ENCODE data around the gene FUCA1. TPM values are rescaled to one million over a fixed set of nuclear protein-coding genes. Genes with fewer than 3 reads are reported as not detected.

Gene FUCA1
- total and polyA plus RNA-seq, 10 of the 15 experiments (the other 5 are each of a cell fraction or from before 2014, with no cell fraction given) = 33.3 to 117 (median 52.6) TPM

DNA sequence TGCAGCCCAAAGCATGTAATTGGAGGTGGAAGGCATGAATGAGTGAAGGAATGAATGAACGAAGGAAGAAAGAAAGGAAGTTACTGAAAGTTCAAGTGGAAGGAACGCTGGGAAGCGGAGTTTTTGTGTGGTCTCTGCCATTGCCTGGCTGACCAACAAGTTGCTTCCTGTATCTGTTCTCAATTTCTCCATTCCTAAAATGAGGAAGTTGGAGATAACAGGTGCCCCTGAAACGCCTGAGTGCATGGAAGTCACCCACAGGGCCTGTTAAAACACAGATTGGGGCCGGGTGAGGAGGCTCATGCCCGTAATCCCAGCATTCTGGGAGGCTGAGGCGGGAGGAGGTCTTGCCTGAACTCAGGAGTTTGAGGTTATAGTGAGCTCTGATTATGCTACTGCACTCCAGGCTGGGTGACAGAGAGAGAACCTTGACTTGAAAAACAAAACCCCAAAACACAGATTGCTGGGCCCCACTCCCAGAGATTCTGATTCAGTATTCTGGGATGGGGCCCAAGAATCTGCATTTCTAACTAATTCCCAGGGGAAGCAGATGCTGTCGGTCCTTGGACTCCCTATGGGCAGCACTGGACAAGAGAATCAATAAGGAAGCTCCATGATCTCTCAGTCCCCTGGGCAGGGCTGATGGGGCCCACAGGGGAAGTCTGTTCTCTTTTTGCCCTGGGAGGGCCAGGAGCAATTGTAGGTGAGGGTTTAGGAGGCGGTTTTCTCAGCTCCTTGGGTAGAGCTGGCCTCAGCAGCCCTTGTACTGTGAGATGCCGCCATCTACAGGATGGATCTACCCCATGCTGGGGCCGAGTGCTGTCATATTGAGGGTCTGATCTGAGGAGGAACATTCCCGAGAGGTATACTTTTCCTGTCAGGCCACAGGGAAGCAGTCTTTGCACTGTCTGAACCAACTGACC lies 48.4 kb upstream of the FUCA1 start (continued):
- TF ChIP-seq ZBTB11 (CRISPR knock-in tag; IDR thresholded peaks at IDR 0.05) (no peak), SUZ12 (IDR thresholded peaks at IDR 0.05; ENCODE audit: unreplicated experiment) (no peak), RBBP5 (conservative IDR thresholded peaks at IDR 0.05) (no peak), POU2F2 (IDR thresholded peaks at IDR 0.05; ENCODE audit: borderline replicate concordance, low read depth, low read length) (0 out of 3 replicates have a peak, but pooled peaks have one; percentile 18), CEBPB (IDR thresholded peaks at IDR 0.05; ENCODE audit: borderline replicate concordance in 1 of 2, low read depth in 2 of 2, low read length in 2 of 2) (no peak), NFYB (IDR thresholded peaks at IDR 0.05; ENCODE audit: insufficient read depth, low read depth, low read length) (no peak), HCFC1 (IDR thresholded peaks at IDR 0.05; ENCODE audit: low read length) (no peak), PML (IDR thresholded peaks at IDR 0.05; ENCODE audit: low read length) (no peak), SREBF2 (IDR thresholded peaks at IDR 0.05; ENCODE audit: low read length) (no peak), ZNF24 (IDR thresholded peaks at IDR 0.05) (peak; percentile 92), YBX1 (IDR thresholded peaks at IDR 0.05) (no peak), SMAD1 (IDR thresholded peaks at IDR 0.05; ENCODE audit: low read depth, partially characterized antibody) (no peak), NFYA (IDR thresholded peaks at IDR 0.05; ENCODE audit: borderline replicate concordance, low read depth, low read length) (no peak), EZH2 (IDR thresholded peaks at IDR 0.05; ENCODE audit: borderline replicate concordance, control insufficient read depth, low read depth, low read length) (no peak), EED (IDR thresholded peaks at IDR 0.05; ENCODE audit: low read depth) (peak; percentile 74; the same call in 1 of the 2 replicates)
- TF ChIP-seq, protein P1, sequence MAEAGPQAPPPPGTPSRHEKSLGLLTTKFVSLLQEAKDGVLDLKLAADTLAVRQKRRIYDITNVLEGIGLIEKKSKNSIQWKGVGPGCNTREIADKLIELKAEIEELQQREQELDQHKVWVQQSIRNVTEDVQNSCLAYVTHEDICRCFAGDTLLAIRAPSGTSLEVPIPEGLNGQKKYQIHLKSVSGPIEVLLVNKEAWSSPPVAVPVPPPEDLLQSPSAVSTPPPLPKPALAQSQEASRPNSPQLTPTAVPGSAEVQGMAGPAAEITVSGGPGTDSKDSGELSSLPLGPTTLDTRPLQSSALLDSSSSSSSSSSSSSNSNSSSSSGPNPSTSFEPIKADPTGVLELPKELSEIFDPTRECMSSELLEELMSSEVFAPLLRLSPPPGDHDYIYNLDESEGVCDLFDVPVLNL (IDR thresholded peaks at IDR 0.05; ENCODE audit: low read depth, low read length) = no peak
- TF ChIP-seq, protein P2, sequence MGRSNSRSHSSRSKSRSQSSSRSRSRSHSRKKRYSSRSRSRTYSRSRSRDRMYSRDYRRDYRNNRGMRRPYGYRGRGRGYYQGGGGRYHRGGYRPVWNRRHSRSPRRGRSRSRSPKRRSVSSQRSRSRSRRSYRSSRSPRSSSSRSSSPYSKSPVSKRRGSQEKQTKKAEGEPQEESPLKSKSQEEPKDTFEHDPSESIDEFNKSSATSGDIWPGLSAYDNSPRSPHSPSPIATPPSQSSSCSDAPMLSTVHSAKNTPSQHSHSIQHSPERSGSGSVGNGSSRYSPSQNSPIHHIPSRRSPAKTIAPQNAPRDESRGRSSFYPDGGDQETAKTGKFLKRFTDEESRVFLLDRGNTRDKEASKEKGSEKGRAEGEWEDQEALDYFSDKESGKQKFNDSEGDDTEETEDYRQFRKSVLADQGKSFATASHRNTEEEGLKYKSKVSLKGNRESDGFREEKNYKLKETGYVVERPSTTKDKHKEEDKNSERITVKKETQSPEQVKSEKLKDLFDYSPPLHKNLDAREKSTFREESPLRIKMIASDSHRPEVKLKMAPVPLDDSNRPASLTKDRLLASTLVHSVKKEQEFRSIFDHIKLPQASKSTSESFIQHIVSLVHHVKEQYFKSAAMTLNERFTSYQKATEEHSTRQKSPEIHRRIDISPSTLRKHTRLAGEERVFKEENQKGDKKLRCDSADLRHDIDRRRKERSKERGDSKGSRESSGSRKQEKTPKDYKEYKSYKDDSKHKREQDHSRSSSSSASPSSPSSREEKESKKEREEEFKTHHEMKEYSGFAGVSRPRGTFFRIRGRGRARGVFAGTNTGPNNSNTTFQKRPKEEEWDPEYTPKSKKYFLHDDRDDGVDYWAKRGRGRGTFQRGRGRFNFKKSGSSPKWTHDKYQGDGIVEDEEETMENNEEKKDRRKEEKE (IDR thresholded peaks at IDR 0.05) = no peak
- TF ChIP-seq, protein P3, sequence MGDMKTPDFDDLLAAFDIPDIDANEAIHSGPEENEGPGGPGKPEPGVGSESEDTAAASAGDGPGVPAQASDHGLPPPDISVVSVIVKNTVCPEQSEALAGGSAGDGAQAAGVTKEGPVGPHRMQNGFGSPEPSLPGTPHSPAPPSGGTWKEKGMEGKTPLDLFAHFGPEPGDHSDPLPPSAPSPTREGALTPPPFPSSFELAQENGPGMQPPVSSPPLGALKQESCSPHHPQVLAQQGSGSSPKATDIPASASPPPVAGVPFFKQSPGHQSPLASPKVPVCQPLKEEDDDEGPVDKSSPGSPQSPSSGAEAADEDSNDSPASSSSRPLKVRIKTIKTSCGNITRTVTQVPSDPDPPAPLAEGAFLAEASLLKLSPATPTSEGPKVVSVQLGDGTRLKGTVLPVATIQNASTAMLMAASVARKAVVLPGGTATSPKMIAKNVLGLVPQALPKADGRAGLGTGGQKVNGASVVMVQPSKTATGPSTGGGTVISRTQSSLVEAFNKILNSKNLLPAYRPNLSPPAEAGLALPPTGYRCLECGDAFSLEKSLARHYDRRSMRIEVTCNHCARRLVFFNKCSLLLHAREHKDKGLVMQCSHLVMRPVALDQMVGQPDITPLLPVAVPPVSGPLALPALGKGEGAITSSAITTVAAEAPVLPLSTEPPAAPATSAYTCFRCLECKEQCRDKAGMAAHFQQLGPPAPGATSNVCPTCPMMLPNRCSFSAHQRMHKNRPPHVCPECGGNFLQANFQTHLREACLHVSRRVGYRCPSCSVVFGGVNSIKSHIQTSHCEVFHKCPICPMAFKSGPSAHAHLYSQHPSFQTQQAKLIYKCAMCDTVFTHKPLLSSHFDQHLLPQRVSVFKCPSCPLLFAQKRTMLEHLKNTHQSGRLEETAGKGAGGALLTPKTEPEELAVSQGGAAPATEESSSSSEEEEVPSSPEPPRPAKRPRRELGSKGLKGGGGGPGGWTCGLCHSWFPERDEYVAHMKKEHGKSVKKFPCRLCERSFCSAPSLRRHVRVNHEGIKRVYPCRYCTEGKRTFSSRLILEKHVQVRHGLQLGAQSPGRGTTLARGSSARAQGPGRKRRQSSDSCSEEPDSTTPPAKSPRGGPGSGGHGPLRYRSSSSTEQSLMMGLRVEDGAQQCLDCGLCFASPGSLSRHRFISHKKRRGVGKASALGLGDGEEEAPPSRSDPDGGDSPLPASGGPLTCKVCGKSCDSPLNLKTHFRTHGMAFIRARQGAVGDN (IDR thresholded peaks at IDR 0.05) = no peak
